Occipital lobe (tissue), 2 donors: ENCODE data around the gene HTT. TPM values are rescaled to one million over a fixed set of nuclear protein-coding genes. Genes with fewer than 3 reads are reported as not detected.
A peak's percentile ranks its signal among the peaks of the same experiment; 100 is the strongest.
"Not testable (repeated sequence)": the region's sequence is repeated elsewhere in the genome, so short reads cannot be mapped to it uniquely, and the experiment has no call there.

Source experiments
- DNase-seq: peaks from one replicate; lab custom pipeline; 2025; lab: John Stamatoyannopoulos, UW
- total RNA-seq: library from RNA; depleted of rRNA; stranded (reverse); fragments of >200 nt; gene quantifications from one replicate; pipeline ENCODE4 v1.2.3, GENCODE V29; 2014

Gene HTT
- total RNA-seq, 1 donor from 2014 or later: 71.1 TPM

DNA sequence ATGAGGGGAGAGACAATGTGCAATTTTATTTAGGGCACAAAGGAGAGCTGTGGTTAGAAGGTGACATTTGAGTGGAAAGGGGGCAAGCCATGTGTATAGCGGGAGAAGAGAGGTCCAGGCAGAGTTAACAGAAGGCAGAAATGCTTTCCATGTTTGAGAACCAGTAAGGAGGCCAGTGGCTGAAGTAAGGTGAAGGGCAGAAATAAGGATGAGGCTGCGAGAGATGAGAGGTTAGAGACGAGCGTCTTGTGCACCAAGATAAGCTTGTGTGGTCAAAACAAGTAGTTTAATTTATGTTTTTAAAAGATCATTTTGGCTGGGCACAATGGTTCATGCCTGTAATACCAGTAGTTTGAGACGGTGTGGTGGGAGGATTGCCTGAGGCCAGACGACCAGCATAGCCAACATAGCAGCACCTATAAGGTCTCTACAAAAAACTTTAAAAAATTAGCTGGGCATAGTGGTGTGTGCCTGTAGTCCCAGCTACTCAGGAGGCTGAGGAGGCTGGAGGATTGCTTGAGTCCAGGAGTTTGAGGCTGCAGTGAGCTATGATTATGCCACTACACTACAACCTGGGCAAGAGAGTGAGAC lies 8.5 kb downstream of the HTT start:
- no peak for DNase-seq

DNA sequence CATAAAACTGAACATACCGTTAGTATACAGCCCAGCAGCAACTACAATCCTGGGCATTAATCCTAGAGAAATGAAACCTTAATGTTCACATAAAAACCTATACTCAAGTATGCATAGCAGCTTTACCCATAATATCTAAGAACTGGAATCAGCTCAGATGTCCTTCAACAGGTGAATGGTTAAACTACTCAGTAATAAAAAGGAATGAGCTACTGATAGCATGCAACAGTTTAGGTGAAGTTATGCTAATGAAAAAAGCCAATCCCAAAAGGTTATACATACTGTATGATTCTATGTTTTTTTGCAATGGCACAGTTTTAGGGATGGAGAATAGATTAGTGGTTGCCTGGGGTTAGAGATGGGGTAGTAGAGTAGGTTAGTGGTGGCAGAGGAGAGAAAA lies 9.3 kb downstream of the HTT start:
- DNase-seq: no peak

DNA sequence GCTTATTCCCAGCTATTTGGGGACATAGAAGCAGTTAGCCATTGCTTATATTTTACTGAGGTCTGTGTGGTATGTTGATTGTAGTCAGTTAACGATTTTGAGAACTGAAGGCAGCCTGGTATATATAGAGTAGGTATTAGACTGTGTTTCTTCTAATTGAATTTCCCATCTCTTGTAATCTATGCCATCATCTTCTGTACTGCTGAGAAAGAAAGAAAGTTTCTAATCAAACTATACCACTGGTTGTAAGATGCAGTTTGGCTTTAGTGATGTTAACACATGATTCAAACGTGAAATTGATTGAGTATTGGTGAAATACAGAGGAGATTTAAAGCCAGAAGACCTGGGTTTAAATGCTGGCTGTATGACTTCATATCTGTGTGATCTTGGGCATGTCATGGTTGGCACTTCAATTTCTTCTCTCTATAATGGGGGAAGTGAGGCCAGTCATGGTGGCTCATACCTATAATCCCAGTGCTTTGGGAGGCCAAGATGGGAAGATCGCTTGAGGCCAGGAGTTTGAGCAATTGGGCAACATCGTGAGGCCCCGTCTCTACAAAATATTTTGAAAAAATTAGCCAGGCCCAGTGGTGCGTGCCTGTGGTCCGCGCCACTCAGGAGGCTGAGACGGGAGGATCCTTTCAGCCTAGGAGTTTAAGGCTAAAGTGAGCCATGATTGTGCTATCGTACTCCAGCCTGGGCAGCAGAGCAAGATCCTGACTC lies 11.6 kb downstream of the HTT start:
- DNase-seq: no peak

DNA sequence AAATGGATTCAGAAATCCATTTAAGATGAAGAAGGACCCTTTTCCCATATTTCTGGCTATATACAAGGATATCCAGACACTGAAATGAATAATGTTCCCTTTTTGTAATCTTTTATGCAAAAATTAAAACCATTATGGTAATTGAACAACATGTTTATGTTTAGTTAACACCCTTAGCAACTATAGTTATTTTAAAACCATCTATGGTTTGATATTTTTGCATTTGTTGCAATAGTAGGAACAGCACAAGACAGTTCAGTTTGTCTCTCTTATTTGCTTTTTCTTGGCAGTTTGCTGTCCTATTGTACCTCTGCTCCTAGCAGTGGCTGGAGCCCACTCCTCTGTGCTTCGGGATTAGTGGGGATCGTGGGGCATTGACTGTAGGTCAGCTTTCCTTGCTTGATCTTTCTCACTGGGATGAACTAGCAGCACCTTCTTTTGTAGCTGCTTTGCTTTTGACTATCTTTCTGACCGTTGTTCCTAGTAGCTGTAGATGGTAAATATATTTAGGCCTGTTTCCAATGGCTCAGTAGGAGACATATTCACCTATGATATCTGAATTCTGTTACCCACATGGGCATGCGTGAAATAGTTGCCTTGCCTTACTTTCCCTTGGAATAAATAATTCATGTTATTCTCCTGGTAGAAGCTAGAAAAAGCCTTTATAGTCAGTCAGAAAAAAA lies 12.8 kb downstream of the HTT start:
- no peak for DNase-seq

DNA sequence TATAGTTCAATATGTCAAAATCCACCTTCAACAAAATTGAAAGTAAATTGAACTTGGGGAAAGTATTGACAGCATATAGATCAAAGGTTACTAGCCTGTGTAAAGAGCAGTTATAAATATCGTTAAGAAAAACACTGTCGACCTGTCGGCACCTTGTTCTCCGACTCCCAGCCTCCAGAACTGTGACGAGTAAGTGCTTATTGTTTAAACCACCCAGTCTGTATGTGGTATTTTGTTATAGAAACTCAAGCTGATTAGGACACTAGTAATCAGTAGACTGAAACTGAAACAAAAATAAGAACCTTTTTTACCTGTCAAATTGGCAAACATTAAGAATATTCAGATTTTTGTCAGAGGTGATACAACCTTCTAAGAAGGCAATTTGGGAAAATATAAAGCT lies 17.0 kb downstream of the HTT start:
- DNase-seq: no peak

DNA sequence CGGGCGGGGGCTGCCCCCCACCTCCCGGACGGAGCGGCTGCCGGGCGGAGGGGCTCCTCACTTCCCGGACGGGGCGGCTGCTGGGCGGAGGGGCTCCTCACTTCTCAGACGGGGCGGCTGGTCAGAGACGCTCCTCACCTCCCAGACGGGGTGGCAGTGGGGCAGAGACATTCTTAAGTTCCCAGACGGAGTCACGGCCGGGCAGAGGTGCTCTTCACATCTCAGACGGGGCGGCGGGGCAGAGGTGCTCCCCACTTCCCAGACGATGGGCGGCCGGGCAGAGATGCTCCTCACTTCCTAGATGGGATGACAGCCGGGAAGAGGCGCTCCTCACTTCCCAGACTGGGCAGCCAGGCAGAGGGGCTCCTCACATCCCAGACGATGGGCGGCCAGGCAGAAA lies 20.2 kb downstream of the HTT start:
- not testable (repeated sequence) for DNase-seq

DNA sequence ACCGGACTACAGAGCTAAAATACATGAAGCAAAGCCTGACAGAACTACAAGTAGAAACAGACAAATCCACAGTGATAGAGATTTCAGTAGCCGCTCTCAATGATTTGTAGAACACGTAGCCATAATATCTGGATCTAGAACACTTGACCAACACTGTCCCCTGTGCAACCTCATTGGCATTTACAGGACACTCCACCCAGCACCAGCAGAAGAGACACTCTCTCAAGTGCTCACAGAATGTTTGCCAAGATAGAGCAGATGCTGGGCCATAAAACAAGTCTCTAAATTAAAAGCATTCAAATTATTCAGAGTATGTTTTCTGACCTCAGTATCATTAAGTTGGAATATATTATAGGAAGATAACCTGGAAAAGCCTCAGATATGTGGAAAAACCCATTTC lies 21.7 kb downstream of the HTT start:
- DNase-seq: no peak

DNA sequence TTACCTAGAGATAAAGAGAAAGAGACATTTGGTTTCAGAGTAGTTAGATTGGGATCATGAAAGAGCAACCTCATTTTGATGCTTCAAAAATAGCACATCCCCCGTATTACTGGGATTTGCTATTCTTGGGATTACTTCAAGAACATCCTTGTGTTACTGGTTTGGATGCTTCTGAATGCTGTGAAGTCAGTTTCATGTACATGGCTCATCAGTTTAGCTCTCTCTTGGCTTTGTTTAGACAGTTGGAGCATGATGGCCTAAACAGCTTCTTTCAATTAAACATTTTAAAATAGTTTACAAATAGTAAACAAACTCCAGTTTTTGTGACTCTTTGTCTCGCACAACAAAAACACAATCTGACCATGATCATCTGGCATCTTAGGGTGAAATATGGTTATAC lies 23.9 kb downstream of the HTT start:
- no peak for DNase-seq

DNA sequence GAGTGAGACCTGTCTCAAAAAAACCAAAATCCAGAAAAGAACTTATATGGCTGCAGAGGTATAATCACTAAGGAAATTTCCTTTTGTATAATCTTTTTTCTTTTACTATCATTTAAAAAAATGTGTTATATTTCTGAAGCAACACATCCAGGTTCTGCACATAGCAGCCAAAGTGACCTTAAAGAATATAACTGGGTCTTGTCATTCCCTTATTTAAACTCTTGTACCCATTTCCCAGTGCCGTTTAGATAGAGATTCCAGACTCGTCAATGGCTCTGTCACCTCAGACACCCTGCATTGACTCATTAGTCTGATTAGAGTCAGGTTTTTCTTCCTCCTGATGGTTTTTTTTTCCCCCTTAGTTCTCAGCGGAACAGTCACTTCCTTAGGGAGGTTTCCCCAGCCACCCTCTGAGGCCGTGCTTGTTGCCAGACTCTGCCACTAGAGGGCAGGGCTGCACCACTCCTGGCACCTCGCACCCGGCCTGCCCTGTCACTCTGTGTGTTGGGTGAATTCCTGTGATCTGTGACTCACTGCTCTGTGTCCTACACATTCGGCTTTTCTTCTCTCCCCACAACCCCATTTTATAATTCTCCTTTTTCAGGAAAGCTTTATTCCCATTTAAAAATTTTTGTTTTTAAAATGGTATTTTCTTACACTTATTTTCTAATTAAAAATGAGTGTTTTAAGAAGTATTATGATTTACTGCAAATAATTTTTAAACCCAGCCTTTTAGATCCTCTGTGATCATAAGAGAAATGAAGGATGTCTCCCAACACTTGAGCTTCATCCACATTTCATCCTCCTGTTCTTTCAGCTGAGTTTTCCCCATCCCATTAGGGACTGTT lies 32.1 kb downstream of the HTT start:
- peak; percentile 85 for DNase-seq

DNA sequence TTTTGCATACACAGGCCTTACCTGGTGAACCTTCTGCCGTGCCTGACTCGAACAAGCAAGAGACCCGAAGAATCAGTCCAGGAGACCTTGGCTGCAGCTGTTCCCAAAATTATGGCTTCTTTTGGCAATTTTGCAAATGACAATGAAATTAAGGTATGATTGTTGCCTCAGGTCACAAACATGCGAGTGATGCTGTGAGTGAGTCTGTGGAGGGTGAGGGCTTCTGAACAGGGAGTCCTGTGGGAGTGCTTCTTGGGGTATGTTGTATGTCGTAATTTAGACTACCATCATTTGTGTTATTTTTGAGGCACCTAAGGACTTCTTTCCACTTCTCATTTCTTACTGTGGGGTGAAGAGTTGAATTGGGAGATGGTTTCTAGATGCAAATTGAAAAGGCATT lies 32.8 kb downstream of the HTT start:
- no peak for DNase-seq

DNA sequence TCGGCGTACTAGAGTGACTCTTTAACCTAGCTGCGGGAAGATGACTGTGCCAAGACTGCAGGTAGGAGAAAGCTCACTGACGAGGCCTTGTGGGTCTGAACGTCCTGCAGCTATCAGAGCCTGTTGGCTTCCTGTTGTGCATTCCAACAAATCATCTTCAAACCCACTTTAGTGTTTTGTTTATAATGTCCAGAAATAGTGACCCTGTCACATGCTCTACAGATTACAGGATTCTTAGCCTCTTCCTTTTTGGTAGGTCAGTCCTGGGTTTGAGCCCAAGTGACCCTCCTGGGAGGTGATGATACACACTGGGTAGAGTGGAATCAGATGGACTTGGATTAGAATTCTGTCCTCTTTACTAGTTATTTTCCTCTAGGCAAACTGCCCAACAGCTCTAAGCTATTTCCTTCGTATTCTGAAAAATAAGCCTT lies 33.2 kb downstream of the HTT start:
- no peak for DNase-seq

DNA sequence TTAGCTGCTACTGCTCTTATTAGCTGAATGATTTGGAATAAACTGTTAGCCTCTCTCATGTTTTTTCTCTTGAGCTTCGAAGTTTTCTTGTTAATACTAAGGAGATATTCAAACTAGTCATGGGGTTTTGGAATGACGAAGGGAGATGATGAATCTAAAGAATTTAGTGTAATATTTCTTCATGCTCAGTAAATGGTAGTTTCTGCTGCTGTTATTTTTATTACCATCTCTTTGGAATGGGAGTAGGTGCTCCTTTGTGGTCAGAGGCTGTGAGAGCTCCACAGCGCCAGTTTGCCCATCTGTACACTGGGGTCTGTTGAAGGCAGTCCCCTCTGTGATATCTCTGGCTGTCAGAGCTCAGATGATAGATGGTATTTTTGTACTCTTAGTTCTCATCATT lies 33.7 kb downstream of the HTT start:
- DNase-seq: no peak

DNA sequence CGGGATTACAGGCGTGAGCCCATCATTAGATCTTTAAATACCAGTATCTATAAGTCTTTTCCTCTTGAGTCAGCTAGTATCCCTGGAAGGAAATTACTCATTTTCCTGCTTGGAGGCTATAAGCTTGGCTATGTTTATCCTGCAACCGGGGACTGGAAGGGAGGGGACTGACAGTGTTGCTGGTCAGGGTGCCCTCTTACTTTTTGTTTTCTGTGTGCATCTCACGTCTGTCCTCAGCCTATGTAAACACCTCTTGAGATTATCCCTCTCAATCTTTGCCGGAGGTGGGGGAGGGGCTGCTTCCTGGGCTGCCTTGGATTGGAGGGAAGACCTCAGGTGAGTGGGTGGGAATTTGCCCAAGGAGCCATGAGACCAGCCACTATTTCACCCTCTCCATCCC lies 37.0 kb downstream of the HTT start:
- no peak for DNase-seq

DNA sequence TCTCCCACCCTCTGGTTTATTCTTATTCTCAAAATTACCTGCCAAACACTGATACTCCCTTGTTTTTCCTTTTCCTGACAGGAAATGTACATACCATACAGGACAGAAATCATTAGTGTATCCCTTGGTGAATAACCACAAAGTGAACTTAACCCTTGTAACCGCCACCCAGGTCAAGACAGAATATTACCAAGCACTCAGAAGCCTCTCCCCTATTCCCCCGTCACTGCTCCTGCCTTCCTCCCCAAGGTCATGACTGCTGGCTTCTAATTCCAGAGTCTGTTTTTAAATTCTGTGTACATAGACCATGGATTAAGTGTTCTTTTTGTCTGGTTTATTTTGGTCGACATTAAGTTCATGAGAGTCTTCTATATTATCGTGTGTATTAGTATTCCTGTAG lies 37.7 kb downstream of the HTT start:
- DNase-seq: no peak

DNA sequence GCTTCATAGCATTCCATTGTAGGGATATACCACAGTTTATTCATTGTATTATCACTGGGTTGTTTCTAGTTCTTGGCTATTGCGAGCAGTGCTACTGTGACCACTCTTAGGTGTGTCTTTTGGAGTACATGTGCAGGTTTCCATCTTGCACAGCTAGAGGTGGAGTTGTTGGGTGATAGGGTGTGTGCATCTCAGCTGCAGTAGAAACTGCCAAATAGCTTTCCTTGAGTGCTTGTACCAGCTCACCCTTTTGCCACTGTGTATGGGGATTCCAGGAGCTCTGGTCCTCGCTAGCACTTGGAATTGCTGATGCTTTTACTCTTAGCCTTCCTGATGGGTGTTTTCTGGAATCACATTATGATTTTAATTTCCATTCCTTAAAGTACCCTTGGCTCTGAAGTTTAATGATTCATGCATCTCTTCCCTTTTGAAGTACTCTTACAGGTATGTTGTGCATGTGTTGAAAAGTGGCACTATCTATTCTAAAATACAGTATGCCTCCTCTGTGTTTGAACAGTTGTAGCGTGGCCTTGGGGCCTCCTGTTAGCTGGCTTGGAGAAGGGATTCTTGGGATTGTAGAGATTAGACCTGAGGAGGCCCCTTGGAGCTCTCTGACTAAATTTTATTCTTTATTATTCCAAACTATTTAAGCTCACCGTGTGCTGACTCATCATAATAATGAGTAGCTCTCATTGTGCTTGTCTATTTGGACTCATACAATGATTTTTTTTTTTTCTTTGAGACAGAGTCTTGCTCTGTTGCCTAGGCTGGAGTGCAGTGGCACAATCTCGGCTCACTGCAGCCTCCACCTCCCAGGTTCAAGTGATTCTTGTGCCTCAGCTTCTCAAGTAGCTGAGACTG lies 38.4 kb downstream of the HTT start:
- no peak for DNase-seq

DNA sequence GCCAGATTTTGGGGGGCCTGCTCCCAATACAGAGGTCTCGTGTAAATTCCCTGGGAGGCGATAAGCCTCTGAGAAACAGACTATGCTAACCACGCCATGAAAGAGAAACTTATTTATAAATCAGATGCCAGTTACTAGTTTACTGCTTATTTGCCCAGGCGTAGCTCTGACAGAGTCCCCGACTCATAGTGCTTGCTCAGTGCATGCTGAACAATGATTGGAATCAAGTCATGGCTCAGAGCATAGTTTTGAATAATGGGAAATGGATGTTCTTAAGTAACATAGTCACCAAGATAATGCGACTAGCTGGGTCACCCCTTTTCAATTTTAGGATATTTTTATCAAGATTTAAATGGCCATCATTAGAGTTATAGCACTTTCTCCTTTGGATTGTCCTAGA lies 39.9 kb downstream of the HTT start:
- DNase-seq: no peak

DNA sequence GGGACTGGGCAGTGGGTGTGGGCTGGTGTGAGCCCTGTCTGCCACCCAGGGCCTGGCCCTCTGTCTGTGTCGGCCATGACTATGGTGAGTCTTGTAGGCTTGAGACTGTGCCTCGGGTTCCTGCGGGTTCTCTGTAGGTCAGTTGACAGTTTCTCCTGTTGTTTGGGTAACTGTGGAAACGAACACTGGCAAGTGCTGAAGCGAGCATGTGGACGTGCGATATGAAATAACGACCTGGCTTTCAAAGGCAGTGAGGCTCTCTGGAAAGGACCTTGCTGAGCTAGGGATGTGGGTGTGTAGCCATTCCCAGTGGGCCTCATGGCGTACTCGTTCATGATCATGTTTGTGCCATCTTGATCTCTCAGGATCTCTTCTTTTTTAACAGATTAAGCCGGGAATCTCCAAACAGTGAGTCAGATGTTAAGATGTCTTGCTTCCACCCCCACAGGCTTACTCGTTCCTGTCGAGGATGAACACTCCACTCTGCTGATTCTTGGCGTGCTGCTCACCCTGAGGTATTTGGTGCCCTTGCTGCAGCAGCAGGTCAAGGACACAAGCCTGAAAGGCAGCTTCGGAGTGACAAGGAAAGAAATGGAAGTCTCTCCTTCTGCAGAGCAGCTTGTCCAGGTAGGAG lies 41.3 kb downstream of the HTT start:
- DNase-seq: no peak

DNA sequence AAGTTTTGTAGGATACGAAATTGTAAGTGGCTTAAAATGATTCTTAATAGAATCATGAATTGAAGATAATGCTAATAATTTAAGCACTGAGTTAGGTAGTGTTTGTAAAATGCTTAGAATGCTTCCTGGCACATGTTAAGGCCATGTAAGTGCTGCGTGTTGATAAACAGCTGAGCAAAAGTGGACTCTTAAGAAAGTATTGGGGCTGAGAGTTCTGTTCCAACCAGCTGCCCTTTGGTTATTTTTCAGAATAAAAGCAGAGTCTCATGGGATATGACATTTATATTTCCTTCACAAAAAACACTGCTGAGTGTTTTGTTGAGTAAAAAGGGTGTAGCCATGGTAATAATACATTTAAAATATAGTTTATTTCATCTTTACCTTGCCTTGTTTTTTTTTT lies 42.5 kb downstream of the HTT start:
- DNase-seq: no peak

DNA sequence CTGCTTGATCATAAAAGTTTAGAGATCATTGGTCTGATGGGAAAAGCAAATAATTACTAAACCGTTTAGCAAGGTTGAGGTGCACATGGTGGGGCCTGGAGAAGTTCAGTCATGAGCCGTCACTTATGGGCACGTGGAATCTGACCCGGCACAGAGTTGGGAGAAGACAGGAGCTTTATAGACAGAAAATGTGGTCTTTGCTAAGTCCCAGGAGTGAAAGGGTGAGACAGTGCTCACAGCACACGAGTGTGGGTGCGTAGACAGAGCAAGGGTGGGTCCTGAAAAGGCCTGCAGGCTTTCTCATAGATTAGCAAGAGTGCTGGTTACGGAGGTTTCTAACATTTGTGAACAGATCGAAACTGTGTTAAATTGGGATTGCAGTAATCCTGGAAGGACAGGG lies 43.8 kb downstream of the HTT start:
- DNase-seq: no peak

DNA sequence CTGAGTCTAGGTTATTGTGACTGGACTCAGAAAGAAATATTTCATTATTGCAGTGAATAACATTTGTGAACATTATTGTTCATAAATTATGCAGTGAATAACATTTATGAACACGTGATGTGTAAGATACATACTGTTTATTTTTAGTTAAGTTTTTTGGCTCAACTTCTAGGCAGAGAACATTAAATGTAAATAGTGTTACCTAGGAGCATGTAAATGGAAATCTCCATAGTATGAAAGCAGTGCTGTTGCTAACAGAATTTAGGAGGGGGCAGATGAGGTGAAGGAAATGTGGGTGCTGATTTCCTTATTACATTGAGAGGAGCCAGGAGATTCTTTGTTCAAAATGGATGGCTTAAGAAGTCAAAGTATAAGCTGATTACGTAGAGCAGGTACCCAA lies 45.0 kb downstream of the HTT start:
- no peak for DNase-seq

DNA sequence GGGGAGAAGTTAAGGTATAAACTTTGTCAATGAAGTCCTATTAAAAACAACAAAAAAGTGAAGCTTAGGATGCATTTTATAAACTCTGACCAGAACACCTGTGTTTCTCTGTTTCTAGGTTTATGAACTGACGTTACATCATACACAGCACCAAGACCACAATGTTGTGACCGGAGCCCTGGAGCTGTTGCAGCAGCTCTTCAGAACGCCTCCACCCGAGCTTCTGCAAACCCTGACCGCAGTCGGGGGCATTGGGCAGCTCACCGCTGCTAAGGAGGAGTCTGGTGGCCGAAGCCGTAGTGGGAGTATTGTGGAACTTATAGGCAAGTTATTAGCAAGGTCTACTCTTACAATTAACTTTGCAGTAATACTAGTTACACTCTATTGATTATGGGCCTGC lies 46.6 kb downstream of the HTT start:
- no peak for DNase-seq
